Kidney (tissue), 14 donors: Measurements from ENCODE around the gene LRRC2. TPM values are rescaled to one million over a fixed set of nuclear protein-coding genes. Genes with fewer than 3 reads are reported as not detected.
"Not testable (repeated sequence)": the region's sequence is repeated elsewhere in the genome, so short reads cannot be mapped to it uniquely, and the experiment has no call there.

Experiments used
- DNase-seq, 5 donors: peaks; one replicate each; pipeline ENCODE4 v3.0.0-alpha.2; 2013 to 2020
- FAIRE-seq: peaks from 2 replicates; lab custom pipeline; 2012; peaks lifted over from hg19 to GRCh38; lab: Jason Lieb, UNC
- H3K27ac ChIP-seq, 2 donors: one replicate each; pipeline ENCODE4 v1.7.0; 2013; ENCODE audit warnings: low read depth in 2 of 2, low read length in 2 of 2, inconsistent platforms in 1 of 2
- H3K27me3 ChIP-seq: one replicate; pipeline ENCODE4 v1.7.1; 2013; ENCODE audit warnings: low read length, inconsistent platforms; ENCODE audit not compliant: control insufficient read depth, insufficient read depth
- H3K36me3 ChIP-seq, 3 donors: one replicate each; pipeline versions ENCODE4 v1.7.0 to v1.7.1; 2013; ENCODE audit warnings: low read length in 3 of 3, control low read depth in 1 of 3, inconsistent platforms in 1 of 3; ENCODE audit not compliant: insufficient read depth in 3 of 3, control insufficient read depth in 2 of 3
- H3K4me1 ChIP-seq, 3 donors: one replicate each; pipeline versions ENCODE4 v1.7.0 to v1.7.1; 2013; ENCODE audit warnings: low read length in 3 of 3, inconsistent platforms in 1 of 3, low read depth in 1 of 3; ENCODE audit not compliant: control insufficient read depth in 2 of 3, insufficient read depth in 2 of 3
- H3K4me3 ChIP-seq, 3 donors: one replicate each; pipeline versions ENCODE4 v1.7.0 to v1.8.1; 2013; ENCODE audit warnings: low read length in 3 of 3, control low read depth in 1 of 3, inconsistent platforms in 1 of 3
- H3K9ac ChIP-seq, 3 donors: one replicate each; pipeline versions ENCODE4 v1.7.0 to v1.7.1; 2013; ENCODE audit warnings: low read length in 3 of 3, control low read depth in 1 of 3, inconsistent platforms in 1 of 3
- H3K9me3 ChIP-seq, 3 donors: one replicate each; pipeline versions ENCODE4 v1.7.0 to v1.7.1; 2013; ENCODE audit warnings: low read length in 3 of 3, control low read depth in 1 of 3, inconsistent platforms in 1 of 3; ENCODE audit not compliant: control insufficient read depth in 2 of 3, insufficient read depth in 1 of 3
- intact Hi-C: fragments of 100-400 bp; cut with DNase I; formaldehyde crosslinking; loops from one replicate; pipeline ENCODE4 v1.11.1; 2022
- polyA plus RNA-seq: library from polyadenylated mRNA; stranded (reverse); fragments of 350-450 nt; fragmentation: Illumina TruSeq; extraction: RNeasy Lipid Tissue Mini Kit (QIAGEN cat#74804); gene quantifications from one replicate; pipeline ENCODE4 v1.2.3, GENCODE V29; 2014; ENCODE audit warnings: low read depth, low replicate concordance; ENCODE audit not compliant: insufficient read depth
- total RNA-seq: library from RNA; stranded (reverse); fragmentation: NEBNext Ultra II Directional; extraction: Animal tissue kit (Norgen Biotek cat#: 25700); gene quantifications from one replicate; pipeline ENCODE4 v1.2.1, GENCODE V29; 2021
- TF ChIP-seq, protein P1 (sequence below): IDR thresholded peaks from 3 replicates; pipeline ENCODE4 v1.5.1; 2012; ENCODE audit warnings: mild to moderate bottlenecking, moderate library complexity, borderline replicate concordance; ENCODE audit not compliant: insufficient read depth; ENCODE audit errors: extremely low read depth
- donor health status: control.
- donor health status: control.
- donor health status: control.
- donor health status: control.
- donor health status: control.
- donor health status: DM: yes; HTN: yes; CAD: no.
- donor health status: Normal renal cell carcinoma (clear cell type).

The LRRC2 gene
- total and polyA plus RNA-seq, 2 donors from 2014 or later, result 3.4 to 7.5 TPM

DNA sequence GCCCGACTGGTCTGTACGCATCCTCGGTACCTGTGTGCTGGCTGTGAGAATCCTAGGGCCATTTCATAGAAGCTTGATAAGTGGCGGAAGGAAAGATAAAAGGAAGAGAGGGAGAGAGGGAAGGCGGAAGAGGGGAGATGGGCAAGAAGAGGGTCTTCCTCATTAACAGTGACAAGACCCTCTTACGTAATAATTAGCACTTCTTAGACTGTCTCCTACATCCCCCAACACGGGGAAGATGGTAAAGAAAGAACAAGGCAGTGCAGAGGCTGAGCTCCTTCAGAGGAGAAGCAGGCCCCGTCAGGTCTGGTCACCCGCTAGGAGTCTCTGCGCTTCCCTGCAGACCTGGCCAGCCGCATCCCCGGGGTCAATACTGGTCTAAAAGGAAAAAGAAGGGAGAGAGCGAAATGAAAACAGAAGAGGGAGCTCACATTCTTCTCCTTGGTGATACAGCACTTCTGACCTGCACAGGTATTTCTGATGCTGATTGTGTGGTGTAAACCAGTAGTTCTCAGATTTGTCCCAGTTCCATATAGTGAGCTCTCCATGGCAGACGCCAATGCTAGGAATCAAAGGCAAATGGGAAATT, 27.3 kb upstream of the LRRC2 start:
- Histone ChIP-seq H3K9me3 (no peaks in the 10 kb centered on the region), H3K4me3 (no peak overlapping the region), H3K9ac (no peak overlapping the region), H3K4me1 (no peaks in the 10 kb centered on the region), H3K27ac (no peak overlapping the region), H3K36me3 (no peaks in the 10 kb centered on the region), H3K27me3 (no peaks in the 10 kb centered on the region)
- TF ChIP-seq, protein P1, sequence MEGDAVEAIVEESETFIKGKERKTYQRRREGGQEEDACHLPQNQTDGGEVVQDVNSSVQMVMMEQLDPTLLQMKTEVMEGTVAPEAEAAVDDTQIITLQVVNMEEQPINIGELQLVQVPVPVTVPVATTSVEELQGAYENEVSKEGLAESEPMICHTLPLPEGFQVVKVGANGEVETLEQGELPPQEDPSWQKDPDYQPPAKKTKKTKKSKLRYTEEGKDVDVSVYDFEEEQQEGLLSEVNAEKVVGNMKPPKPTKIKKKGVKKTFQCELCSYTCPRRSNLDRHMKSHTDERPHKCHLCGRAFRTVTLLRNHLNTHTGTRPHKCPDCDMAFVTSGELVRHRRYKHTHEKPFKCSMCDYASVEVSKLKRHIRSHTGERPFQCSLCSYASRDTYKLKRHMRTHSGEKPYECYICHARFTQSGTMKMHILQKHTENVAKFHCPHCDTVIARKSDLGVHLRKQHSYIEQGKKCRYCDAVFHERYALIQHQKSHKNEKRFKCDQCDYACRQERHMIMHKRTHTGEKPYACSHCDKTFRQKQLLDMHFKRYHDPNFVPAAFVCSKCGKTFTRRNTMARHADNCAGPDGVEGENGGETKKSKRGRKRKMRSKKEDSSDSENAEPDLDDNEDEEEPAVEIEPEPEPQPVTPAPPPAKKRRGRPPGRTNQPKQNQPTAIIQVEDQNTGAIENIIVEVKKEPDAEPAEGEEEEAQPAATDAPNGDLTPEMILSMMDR, result no peak
- no peak for FAIRE-seq
- DNase-seq, result no peak
- intact Hi-C loops, result no loop called here

DNA sequence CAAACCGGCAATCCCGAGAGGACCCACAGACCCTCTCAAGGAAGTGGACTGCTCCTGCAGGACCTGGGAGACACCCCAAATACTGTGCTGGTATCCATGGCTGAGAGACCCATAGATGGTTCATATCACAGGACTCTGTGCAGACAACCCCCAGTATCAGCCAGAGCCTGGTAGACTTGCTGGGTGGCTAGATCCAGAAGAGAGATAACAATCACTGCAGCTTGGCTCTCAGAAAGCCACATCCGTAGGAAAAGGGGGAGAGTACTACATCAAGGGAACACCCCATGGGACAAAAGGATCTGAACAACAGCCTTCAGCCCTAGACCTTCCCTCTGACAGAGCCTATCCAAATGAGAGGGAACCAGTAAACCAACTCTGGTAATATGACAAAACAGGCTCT, 21.2 kb upstream of the LRRC2 start:
- FAIRE-seq, result not testable (repeated sequence)
- peaks cover 0 to 20% (median 9%) of the 10 kb centered on the region in 3 donors for H3K4me1 ChIP-seq

DNA sequence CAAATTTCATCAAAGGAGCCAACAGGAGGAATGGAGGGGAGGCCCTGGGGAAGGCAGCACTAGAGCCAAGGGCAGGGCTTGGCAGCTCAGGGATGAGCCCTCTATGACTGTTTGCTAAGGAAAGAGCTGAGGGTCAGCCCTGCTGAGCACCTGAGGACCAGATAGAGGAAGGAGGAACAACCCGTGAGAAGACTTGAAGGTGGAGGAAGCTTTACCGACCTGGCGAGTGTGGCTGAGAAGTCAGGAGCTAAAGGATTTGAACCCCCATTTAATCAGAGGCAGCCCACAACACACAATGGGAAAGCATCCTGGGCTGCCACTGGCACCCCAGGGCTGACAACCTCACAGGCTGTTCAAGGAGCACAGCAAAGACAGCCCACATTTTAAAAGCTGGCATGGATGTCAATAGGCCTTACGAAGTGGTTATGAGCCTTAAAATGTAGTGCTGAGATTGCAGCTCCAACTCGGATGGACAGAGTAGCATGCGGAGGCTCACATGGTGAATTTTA, 20.7 kb upstream of the LRRC2 start:
- intact Hi-C loops, result no loop called here
- H3K9ac ChIP-seq, result no peak overlapping the region
- H3K27me3 ChIP-seq, result no peaks in the 10 kb centered on the region
- H3K36me3 ChIP-seq, result no peaks in the 10 kb centered on the region
- FAIRE-seq (no peak), DNase-seq (no peak)
- no peaks in the 10 kb centered on the region for H3K9me3 ChIP-seq
- H3K27ac ChIP-seq, result no peak overlapping the region
- H3K4me3 ChIP-seq, result no peak overlapping the region
- peaks cover 0 to 20% (median 9%) of the 10 kb centered on the region in 3 donors for H3K4me1 ChIP-seq
- TF ChIP-seq, protein P1, result no peak

More for the DNA sequence above, 21.2 kb upstream of the LRRC2 start:
- intact Hi-C loops, H3K36me3 ChIP-seq, H3K9ac ChIP-seq, H3K9me3 ChIP-seq, H3K4me3 ChIP-seq, DNase-seq, H3K27me3 ChIP-seq, H3K27ac ChIP-seq: not testable (repeated sequence)

DNA sequence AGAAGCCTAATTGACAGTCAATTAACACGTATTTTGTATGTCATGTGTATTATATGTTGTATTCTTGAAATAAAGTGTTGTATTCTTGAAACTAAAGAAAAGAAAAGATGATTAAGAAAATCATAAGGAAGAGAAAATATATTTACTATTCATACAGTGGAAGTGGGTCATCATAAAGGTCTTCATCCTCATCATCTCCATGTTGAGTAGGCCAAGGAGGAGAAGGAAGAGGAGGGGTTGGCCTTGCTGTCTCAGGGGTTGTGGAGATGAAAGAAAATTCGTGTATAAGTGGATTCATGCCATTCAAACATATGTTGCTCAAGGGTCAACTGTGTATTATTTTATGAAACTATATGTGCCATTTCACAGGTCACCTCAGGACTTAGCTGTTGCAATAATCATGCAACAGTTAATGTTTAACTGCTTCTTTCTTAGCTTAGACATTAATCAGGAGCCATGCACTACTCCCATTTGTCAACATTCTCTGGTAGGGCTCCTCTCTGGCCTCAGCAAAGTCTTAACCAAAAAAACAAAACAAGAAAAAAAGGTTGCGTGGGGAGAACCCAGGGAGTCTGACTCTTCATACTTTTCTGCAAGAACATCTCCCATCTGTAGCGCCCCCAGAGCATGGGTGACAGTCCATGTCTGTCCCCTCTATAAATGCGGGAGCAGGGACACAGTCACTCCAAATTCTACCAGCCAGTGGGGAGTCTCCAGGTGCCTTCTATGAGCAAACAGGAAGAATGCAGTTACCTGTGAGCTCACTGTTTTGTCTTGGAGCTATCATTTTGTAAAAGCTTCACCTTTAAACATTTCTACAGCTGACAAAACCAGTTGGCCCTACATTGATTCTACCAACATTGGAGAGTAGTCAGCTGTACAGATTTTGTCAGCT, 19.9 kb upstream of the LRRC2 start:
- Histone ChIP-seq H3K9me3 (no peaks in the 10 kb centered on the region), H3K4me3 (no peak overlapping the region), H3K27me3 (no peaks in the 10 kb centered on the region), H3K27ac (peak overlapping the region in 1 of 2 donors; percentile 13), H3K9ac (no peak overlapping the region), H3K36me3 (no peaks in the 10 kb centered on the region), H3K4me1 (peaks cover 0 to 20% (median 9%) of the 10 kb centered on the region in 3 donors)
- FAIRE-seq (peak; percentile 55), DNase-seq (peak in 1 of 5 donors; percentile 46)
- intact Hi-C loops, result no loop called here
- TF ChIP-seq, protein P1, result no peak
